ENCODE results near the gene ACAA1.
"Not testable (repeated sequence)": the region's sequence is repeated elsewhere in the genome, so short reads cannot be mapped to it uniquely, and the experiment has no call there.

- TF ChIP-seq POLR2A, CTCF (IDR thresholded peaks at IDR 0.05): not testable (repeated sequence)
Observed at GRCh38 chr3:38082296-38082695, 54.6 kb downstream of the ACAA1 start.
